PFSK-1 (cell line): ENCODE measurements around the gene SRSF8.

Experiments used
- FOXP2 ChIP-seq: optimal IDR thresholded peaks from 2 replicates; pipeline ENCODE3; 2011; ENCODE audit warnings: borderline replicate concordance, control low read depth, inconsistent platforms; ENCODE audit not compliant: insufficient read depth; ENCODE audit errors: extremely low read length, extremely low read depth
- POLR2AphosphoS5 ChIP-seq: IDR thresholded peaks from 2 replicates; pipeline ENCODE4 v1.6.1; 2012; ENCODE audit warnings: low read depth, mild to moderate bottlenecking, control low read depth, low read length, moderate library complexity
- REST ChIP-seq, 2 experiments: IDR thresholded peaks; 2 replicates each; pipeline versions ENCODE4 v1.6.1 to v1.8.0; 2011 to 2012; ENCODE audit warnings: low read depth in 2 of 2, low read length in 2 of 2, control low read depth in 1 of 2, inconsistent platforms in 1 of 2, mild to moderate bottlenecking in 1 of 2, moderate library complexity in 1 of 2; ENCODE audit not compliant: insufficient read depth in 1 of 2
- SIN3A ChIP-seq: IDR thresholded peaks from 2 replicates; pipeline ENCODE4 v1.6.1; 2012; ENCODE audit warnings: mild to moderate bottlenecking, low read length, moderate library complexity, borderline replicate concordance; ENCODE audit not compliant: insufficient read depth
- TAF1 ChIP-seq: IDR thresholded peaks from 2 replicates; pipeline ENCODE4 v1.6.1; 2012; ENCODE audit warnings: low read length, control low read depth, borderline replicate concordance; ENCODE audit not compliant: insufficient read depth

GRCh38 chr11:95093548-95093947, 26.8 kb downstream of the SRSF8 start:
- TF ChIP-seq POLR2AphosphoS5 (no peak), SIN3A (no peak), REST (IDR thresholded peaks at IDR 0.05; ENCODE audit: insufficient read depth in 1 of 2, low read depth in 2 of 2, low read length in 2 of 2) (no peak), FOXP2 (no peak), TAF1 (no peak)
